HG03520 (cell line): ENCODE data around the gene CMSS1.
"Not testable (repeated sequence)": the region's sequence is repeated elsewhere in the genome, so short reads cannot be mapped to it uniquely, and the experiment has no call there.

Experiments used
- ATAC-seq: cut with Tn5 transposase; IDR thresholded peaks from one replicate; pipeline ENCODE4 v1.9.1; 2021; ENCODE audit warnings: mild to moderate bottlenecking, moderate library complexity; ENCODE audit not compliant: unreplicated experiment

Gene CMSS1

GRCh38 chr3:100043271-100043670 lies 225.6 kb downstream of the CMSS1 start:
- ATAC-seq = no peak

DNA sequence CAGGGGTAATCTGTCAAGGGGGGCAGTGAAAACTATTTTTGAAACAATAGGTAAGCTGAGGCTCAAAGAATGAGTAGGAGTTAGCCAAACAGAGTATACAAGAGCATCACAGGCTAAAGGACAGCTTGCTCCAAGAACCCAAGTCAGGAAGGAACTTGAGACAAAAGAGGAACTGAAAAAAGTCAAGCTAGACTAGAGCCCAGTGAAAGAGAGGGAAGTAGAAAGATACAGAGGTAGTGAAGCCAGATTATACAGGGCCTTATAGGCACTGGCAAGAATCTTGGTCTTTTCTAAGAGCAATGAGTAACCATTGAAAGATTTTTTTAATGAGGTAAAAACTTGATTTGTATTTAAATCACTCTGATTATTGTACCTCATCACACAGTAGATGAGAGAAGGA lies 226.7 kb downstream of the CMSS1 start:
- ATAC-seq = peak; percentile 81

DNA sequence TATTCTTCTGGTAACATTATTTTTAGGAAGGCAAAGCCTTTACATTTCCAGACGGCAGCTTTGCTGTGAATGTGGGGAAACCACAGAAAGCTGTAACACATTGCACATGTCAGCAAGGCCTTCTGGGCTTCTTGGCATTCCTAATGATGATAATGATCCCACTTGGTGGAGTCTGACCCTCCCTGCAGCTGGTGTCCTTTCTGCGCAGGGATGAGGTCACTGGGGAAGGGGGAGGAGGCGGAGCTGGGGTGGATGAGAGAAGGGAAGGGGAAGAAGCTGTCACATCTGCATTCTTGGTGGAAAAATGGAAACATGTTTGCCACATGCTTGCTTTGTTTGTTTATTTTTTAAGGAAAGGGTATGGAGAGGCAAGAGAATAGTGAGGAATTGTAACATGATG lies 228.0 kb downstream of the CMSS1 start:
- no peak for ATAC-seq

- ATAC-seq = no peak
Observed at GRCh38 chr3:100046986-100047385, 229.3 kb downstream of the CMSS1 start.

DNA sequence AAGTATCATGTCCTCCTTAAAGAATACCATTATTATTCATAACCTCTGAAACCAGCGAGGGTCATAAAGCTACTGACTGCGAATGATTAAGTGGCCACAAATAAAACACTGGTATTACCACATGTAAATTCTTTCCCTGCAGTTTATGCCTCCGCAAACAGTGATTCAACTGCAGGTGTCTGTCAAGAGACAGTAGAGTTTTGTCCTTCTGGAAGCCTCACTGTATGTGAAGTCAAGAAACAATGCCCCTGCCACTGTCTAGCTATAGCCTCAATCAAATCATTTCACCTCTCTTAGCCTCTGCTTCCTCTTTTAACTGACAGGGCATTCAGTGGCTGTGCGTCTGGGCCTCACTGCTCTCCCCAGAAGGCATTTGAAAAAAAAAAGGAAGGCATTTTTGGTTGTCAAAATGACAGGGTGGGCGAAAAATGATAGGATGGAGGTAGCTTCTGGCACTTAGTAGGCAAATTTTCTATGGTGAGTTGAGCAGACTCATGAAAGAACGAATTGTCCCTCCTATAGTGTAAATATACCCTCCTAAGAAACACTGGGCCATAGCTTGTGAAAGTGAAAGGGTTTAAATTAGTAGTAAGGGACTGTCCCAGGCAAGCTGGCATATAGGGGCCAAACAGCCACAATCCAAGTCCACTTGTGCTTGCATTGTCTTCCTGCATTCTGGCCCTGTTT lies 229.9 kb downstream of the CMSS1 start:
- ATAC-seq = peak; percentile 68

DNA sequence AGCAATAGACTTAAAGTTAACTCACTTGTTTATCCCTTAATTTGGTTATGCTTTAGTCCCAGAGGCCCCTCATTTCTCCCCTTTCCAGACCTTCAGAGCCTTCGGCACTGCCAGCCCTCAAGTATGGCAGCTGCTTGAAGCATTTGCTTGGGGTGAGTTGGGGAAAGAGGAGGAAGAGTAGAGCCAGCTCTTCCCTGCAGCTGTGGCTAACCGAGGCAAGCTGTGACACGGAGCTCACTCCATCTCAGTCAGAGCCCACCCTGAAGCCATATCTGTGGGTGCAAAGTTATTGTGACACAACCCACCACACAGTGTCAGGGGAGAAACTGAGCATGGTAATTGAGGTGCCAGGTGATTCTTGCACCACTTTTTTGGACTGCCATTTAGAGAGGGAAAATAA lies 230.6 kb downstream of the CMSS1 start:
- no peak for ATAC-seq

DNA sequence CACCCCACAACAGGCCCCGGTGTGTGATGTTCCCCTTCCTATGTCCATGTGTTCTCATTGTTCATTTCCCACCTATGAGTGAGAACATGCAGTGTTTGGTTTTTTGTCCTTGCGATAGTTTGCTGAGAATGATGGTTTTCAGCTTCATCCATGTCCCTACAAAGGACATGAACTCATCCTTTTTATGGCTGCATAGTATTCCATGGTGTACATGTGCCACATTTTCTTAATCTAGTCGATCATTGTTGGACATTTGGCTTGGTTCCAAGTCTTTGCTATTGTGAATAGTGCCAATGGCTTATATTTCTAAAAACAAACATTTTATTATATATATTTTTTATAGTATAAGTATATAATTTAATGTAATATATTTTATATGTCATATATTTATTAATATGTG lies 233.9 kb downstream of the CMSS1 start:
- not testable (repeated sequence) for ATAC-seq

DNA sequence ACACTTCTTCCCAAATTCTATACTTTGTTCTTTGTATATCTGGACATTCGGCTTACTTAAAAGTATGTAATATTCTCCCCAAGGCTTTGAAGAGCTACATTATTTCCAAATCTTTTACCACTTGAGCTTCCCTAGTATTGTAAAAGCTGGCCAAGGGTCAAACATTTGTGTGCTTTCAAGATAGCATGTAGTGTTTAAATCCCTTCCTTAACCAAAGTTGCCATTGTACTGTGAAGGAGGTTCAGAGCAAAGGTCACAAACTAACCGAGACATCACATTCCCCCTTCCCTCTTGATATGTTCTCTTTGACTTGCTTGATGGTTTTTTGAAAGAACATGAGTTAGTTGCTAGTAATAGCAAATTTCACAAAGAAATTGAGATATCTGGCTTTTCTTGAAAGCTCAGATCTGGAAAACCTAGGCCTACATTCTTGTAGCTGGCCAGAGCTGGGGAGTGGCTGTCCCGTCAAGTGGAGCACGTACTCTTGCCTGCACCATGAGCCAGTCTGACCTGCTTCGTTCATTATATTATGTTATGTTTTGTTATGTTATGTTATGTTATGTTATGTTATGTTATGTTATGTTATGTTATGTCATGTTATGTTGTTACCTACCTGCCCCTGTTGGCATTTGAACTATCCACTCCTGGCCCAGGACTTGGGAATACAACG lies 236.4 kb downstream of the CMSS1 start:
- no peak for ATAC-seq

DNA sequence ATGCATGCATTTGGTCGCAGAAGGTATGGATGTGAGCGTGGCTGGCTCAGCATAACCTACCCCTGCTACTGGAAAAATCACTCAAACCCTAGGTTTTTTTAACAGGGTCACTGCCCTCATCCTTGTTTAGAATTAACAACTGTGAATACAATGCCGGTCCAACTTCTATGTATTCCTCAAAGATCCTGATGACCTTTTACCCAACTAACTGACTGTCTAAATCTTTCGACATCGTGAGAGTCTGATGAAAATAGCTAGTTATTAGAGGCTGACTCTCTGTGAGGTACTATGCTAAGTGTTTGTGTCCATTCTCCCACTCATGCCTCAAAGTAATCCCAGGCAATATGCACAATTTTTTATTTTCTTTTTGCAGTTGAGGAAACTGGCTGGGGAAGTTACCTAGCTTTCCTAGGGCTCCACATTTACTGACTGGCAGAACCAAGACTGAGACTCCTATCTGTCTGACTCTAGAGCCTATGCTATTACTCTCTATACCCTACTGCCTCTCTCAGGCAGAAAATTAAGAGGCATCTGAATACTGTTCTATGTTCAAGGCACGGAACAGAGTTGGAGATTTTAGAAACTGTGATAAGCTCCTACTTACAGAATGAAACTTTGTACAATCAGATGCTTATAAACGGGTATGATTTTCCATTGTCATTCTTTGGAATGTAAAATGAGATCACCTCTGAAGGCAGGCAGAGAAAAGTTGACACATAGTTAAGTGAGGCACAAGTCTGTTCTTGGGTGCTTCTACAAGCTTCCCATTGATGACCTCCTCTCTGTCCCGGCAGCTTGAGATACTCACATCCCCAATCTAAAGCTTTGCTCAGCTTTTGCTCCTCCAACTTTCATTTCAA lies 240.3 kb downstream of the CMSS1 start:
- no peak for ATAC-seq

GRCh38 chr3:100059472-100059871 lies 241.8 kb downstream of the CMSS1 start:
- ATAC-seq = no peak

GRCh38 chr3:100060685-100061484 lies 243.2 kb downstream of the CMSS1 start:
- ATAC-seq = no peak

- no peak for ATAC-seq
Observed at GRCh38 chr3:100062665-100063064, 245.0 kb downstream of the CMSS1 start.

DNA sequence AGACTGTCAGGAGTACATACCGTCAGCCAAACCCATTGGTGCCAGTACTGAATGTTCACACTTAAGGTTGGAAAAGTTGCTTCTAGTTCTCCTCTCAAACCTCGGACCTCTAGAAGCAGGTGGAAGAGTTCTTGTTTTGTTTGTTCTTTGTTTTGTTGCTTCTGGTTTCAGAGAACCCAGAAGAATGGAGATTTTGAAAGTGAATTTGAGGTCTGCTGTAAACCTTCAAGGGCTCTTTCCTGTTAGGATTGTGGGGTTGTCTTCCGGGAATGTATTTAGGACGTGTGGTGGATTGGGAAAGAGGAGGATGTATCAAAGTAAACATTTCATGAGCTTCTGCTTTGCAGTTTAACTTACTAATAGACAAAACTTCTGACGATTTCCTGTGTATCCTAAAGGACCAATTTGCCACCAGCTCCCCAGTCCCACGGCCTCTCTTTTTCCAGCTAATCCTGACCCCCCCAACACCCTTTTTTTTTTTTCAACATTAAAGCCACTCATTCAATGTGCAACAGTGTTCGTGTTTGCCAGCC lies 246.3 kb downstream of the CMSS1 start:
- ATAC-seq = no peak

DNA sequence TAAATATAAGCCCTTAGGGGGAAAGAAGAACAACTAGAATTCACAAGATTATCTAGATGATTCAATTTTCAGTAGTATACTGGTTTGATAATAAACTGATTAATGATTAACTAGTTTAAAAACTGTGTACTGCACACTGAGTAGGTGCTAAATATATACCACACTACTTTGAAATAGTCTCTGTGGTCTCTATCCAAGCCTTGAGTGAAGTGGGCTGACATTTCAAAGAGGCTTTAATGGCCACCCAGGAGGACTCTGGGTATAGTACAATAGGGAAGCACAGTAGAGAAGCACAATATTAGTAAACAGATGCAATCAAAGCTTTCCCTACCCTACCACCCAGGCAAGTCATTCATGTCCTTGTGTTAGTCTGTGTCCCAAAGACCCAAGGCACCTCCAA lies 249.9 kb downstream of the CMSS1 start:
- ATAC-seq = no peak

DNA sequence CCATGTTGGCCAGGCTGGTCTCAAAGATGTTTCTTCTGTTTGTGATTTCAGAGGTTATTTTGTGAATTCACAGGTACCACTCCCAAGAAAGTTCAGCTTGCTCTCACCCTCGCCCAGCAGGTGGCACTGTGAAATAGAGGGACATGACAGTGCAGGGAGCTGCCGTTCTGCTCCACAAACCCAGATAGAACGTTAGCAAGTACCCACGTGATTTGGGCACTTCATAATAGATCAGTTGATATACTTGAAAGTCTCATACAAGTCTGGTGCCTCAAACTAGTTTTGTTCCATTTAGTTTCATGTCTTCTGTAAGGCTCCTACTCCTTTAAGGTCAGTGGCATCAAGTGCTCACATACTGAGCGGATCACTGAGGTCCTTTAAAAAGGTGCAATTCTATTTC lies 251.2 kb downstream of the CMSS1 start:
- peak; percentile 60 for ATAC-seq

- ATAC-seq = no peak
Observed at GRCh38 chr3:100069472-100069871, 251.8 kb downstream of the CMSS1 start.

DNA sequence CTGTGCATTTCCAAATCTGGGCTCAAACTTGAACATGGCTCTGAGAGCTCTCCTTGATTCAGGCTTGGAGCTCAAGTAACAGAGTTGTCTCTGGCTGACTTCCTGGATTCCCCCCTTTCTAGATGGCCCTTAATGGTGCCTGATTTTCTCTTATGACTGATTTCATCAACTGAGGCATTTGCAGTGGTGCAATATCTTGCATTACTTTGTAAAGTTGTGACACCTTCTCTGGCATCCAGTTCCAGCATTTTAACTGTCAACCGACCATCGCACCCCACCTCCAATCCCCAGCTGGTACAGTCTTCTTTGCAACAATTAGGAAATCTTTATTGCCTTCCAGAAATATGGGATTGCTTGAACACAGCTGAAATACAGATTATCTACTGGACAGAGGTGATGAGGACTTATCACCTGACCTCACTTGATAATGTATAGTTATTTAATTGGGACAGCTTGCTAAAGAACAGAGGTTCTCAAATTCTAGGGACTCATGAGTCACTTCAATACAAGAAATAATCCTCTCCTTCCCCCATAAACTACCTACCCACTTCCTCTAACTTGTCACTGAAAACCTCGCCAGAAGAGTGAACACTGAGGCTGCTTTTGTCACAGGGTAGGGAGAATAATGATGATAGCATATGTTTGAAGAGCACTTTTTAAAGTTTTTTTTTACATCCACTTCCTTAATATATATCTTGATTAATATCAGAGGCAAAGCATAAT lies 254.8 kb downstream of the CMSS1 start:
- peak; percentile 59 for ATAC-seq

GRCh38 chr3:100073049-100073713 lies 255.5 kb downstream of the CMSS1 start:
- no peak for ATAC-seq

GRCh38 chr3:100073714-100074307 lies 256.1 kb downstream of the CMSS1 start:
- ATAC-seq = no peak
